Panc1 (cell line): ENCODE results near the gene WDR73.

Experiments used
- CTCF ChIP-seq: fragments of 450-650 bp; IDR thresholded peaks from 2 replicates; pipeline ENCODE4 v1.5.1; 2017; ENCODE audit warnings: mild to moderate bottlenecking
- POLR2AphosphoS5 ChIP-seq: IDR thresholded peaks from 2 replicates; pipeline ENCODE4 v1.6.1; 2012; ENCODE audit warnings: mild to moderate bottlenecking, low read depth, low read length, moderate library complexity
- SIN3A ChIP-seq: IDR thresholded peaks from 2 replicates; pipeline ENCODE4 v1.6.1; 2012; ENCODE audit warnings: low read depth, mild to moderate bottlenecking, low read length, moderate library complexity, borderline replicate concordance; ENCODE audit not compliant: insufficient read depth
- TCF7L2 ChIP-seq: IDR thresholded peaks from 2 replicates; pipeline ENCODE4 v1.6.1; 2011; ENCODE audit warnings: mild to moderate bottlenecking, low read depth, low read length, inconsistent platforms

- no peak for TF ChIP-seq CTCF
- no peak for TF ChIP-seq TCF7L2
- TF ChIP-seq POLR2AphosphoS5, result no peak
- TF ChIP-seq SIN3A, result no peak
These were observed 5.5 kb downstream of the WDR73 start for GRCh38 chr15:84648539-84648938.
